Smooth muscle cell of the umbilical artery (primary cell): ENCODE results near the gene GPR65. TPM values are rescaled to one million over a fixed set of nuclear protein-coding genes. Genes with fewer than 3 reads are reported as not detected.

ENCODE experiments used
- total RNA-seq: library from RNA; depleted of rRNA; stranded (reverse); fragments of >200 nt; gene quantifications from 2 replicates; pipeline ENCODE4 v1.2.3, GENCODE V29; 2014

The GPR65 gene
- under 0.01 and 0.05 TPM in 2 replicates for total RNA-seq

GRCh38 chr14:88005050-88005481 is at the start of gene GPR65:
GPR65 (plus strand) TSS chr14:88005135; CDS start chr14:88010848, 5,713 bp downstream.

GRCh38 chr14:87992718-87993628 is 12.0 kb upstream of the GPR65 start, which contains the start of gene GALC:
GALC (minus strand) TSS chr14:87993182; CDS start chr14:87993164, 18 bp downstream.

Other genes with a start within 250 kb of the GPR65 start
- gene GALC, start 12.0 kb upstream of the GPR65 start, total RNA-seq, result 34.4 and 57.0 TPM in 2 replicates